Measurements from ENCODE around the gene PICK1. TPM values are rescaled to one million over a fixed set of nuclear protein-coding genes. Genes with fewer than 3 reads are reported as not detected.
"Not testable (repeated sequence)": the region's sequence is repeated elsewhere in the genome, so short reads cannot be mapped to it uniquely, and the experiment has no call there.

The PICK1 gene
- polyA plus RNA-seq, 1 donor: 9.3 TPM

GRCh38 chr22:38074181-38075104 is 17.2 kb downstream of the PICK1 start:
- no peak for DNase-seq (ENCODE audit: low read depth)

- DNase-seq (ENCODE audit: low read depth): no peak
Observed at GRCh38 chr22:38075105-38075825, 18.1 kb downstream of the PICK1 start.

- DNase-seq (ENCODE audit: low read depth): no peak
Observed at GRCh38 chr22:38075961-38076360, 18.8 kb downstream of the PICK1 start.

- DNase-seq (ENCODE audit: low read depth): no peak
Observed at GRCh38 chr22:38077096-38077495, 19.9 kb downstream of the PICK1 start.

- no peak for DNase-seq (ENCODE audit: low read depth)
Observed at GRCh38 chr22:38077595-38077994, 20.4 kb downstream of the PICK1 start.

- DNase-seq (ENCODE audit: low read depth): no peak
Observed at GRCh38 chr22:38078046-38078840, 21.0 kb downstream of the PICK1 start.

GRCh38 chr22:38079208-38079607 is 22.0 kb downstream of the PICK1 start:
- DNase-seq (ENCODE audit: low read depth): not testable (repeated sequence)

GRCh38 chr22:38079804-38080203 is 22.6 kb downstream of the PICK1 start:
- DNase-seq (ENCODE audit: low read depth): no peak

GRCh38 chr22:38080474-38080849 is 23.3 kb downstream of the PICK1 start:
- no peak for DNase-seq (ENCODE audit: low read depth)

- no peak for DNase-seq (ENCODE audit: low read depth)
Observed at GRCh38 chr22:38080850-38081635, 23.8 kb downstream of the PICK1 start.

GRCh38 chr22:38081636-38081940 is 24.4 kb downstream of the PICK1 start:
- DNase-seq (ENCODE audit: low read depth): no peak

- DNase-seq (ENCODE audit: low read depth): no peak
Observed at GRCh38 chr22:38081941-38082828, 25.0 kb downstream of the PICK1 start.

- DNase-seq (ENCODE audit: low read depth): no peak
Observed at GRCh38 chr22:38082986-38083710, 25.9 kb downstream of the PICK1 start.

GRCh38 chr22:38083931-38084631 is 26.9 kb downstream of the PICK1 start, which contains the start of gene SLC16A8:
Gene SLC16A8, minus strand, starts transcription at chr22:38084184. Its CDS starts 1,311 bp downstream, at chr22:38082873.
- DNase-seq (ENCODE audit: low read depth): no peak

GRCh38 chr22:38085056-38085455 is 27.9 kb downstream of the PICK1 start:
- DNase-seq (ENCODE audit: low read depth): no peak

- no peak for DNase-seq (ENCODE audit: low read depth)
Observed at GRCh38 chr22:38085501-38085900, 28.3 kb downstream of the PICK1 start.

GRCh38 chr22:38086001-38086845 is 29.0 kb downstream of the PICK1 start:
- DNase-seq (ENCODE audit: low read depth): no peak

- no peak for DNase-seq (ENCODE audit: low read depth)
Observed at GRCh38 chr22:38086942-38087341, 29.7 kb downstream of the PICK1 start.

Measured in forelimb muscle (tissue), 1 donor.